Measurements from ENCODE around the gene LLGL2. TPM values are rescaled to one million over a fixed set of nuclear protein-coding genes. Genes with fewer than 3 reads are reported as not detected.

Gene LLGL2
- total RNA-seq, 1 donor from 2014 or later, result 14.8 TPM

DNA sequence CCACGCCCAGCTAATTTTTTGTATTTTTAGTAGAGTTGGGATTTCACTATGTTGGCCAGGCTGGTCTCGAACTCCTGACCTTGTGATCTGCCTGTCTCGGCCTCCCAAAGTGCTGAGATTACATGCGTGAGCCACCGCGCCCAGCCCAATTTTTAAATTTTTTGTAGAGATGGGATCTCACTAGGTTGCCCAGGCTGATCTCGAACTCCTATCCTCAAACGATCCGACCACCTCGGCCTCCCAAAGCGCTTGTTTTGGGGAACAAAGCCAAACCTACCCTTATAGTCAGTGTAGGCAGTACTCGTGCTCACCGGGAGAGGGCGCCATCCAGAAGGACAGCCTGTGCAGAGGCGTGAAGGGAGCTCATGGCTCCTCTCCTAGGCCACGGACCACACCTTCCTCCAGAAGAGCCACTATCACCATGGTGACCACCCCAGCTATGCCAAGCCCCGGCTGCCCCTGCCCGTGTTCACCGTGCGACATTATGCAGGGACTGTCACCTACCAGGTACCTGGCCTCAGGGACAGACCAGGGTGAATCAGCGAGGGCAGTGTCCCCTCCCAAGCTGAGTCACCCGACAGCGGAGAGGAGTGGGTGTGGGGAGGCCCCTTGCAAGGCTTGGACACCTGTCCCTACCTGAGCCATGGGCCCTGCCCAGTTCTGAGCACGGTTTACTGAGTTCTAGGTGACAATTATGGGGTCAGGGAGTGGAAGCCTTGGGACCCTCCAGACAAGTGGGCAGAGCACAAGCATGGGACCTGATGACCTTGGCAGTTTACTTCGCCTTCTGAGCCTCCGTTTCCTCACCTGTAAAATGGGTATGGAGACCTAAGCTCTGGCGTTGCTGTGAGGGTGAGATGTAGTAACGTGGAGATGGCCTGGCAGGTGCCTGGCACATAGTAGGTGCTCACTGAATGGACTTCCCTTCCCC, 75.8 kb downstream of the LLGL2 start:
- H3K9me3 ChIP-seq (ENCODE audit: insufficient read depth, low read depth, low read length), result no peaks in the 10 kb centered on the region
- no peaks in the 10 kb centered on the region for H3K4me1 Mint-ChIP-seq (ENCODE audit: low read depth, unreplicated experiment)

DNA sequence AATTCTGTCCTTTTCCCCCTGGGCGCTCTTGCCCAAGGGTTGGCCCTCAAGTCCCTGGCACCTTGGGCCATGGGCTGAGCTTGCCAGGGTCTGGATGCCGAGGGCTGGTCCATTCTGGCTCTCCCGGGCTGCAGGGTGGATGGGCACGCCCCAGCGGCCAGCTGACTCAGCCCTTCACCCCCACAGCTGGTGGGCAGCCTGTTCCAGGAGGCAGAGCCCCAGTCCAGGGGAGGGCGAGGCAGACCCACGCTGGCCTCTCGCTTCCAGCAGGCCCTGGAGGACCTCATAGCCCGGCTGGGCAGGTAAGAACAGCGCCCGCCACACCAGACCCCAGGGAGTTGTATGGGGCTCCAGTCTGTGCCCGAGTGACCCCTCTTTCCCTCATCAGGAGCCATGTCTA, 77.1 kb downstream of the LLGL2 start:
- FAIRE-seq (no peak), DNase-seq (ENCODE audit: low read depth) (no peak)
- H3K9ac ChIP-seq (ENCODE audit: low read length), result no peak overlapping the region
- no peak for TF ChIP-seq EZH2 (IDR thresholded peaks at IDR 0.05; ENCODE audit: insufficient read depth, low read length)
- TF ChIP-seq, protein P1, sequence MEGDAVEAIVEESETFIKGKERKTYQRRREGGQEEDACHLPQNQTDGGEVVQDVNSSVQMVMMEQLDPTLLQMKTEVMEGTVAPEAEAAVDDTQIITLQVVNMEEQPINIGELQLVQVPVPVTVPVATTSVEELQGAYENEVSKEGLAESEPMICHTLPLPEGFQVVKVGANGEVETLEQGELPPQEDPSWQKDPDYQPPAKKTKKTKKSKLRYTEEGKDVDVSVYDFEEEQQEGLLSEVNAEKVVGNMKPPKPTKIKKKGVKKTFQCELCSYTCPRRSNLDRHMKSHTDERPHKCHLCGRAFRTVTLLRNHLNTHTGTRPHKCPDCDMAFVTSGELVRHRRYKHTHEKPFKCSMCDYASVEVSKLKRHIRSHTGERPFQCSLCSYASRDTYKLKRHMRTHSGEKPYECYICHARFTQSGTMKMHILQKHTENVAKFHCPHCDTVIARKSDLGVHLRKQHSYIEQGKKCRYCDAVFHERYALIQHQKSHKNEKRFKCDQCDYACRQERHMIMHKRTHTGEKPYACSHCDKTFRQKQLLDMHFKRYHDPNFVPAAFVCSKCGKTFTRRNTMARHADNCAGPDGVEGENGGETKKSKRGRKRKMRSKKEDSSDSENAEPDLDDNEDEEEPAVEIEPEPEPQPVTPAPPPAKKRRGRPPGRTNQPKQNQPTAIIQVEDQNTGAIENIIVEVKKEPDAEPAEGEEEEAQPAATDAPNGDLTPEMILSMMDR (IDR thresholded peaks at IDR 0.05; ENCODE audit: insufficient read depth, low read depth, low read length), result no peak
- no peaks in the 10 kb centered on the region for H3K4me1 ChIP-seq (ENCODE audit: insufficient read depth, low read length)
- no peaks in the 10 kb centered on the region for H3K9me3 Mint-ChIP-seq (ENCODE audit: unreplicated experiment)
- H3K27ac ChIP-seq (ENCODE audit: low read depth, low read length), result no peak overlapping the region
- H2AFZ ChIP-seq (ENCODE audit: low read depth, low read length), result no peak overlapping the region
- H3K9me3 ChIP-seq (ENCODE audit: insufficient read depth, low read depth, low read length), result no peaks in the 10 kb centered on the region
- H4K20me1 ChIP-seq (ENCODE audit: insufficient read depth, low read length), result no peaks in the 10 kb centered on the region
- H3K27ac Mint-ChIP-seq (ENCODE audit: unreplicated experiment), result no peak overlapping the region
- H3K79me2 ChIP-seq (ENCODE audit: insufficient read depth, low read length), result no peaks in the 10 kb centered on the region
- H3K4me3 ChIP-seq (ENCODE audit: insufficient read depth, low read depth, low read length), result no peak overlapping the region
- no peaks in the 10 kb centered on the region for H3K36me3 Mint-ChIP-seq (ENCODE audit: low read depth, unreplicated experiment)
- peaks cover 5% of the 10 kb centered on the region for H3K27me3 Mint-ChIP-seq (ENCODE audit: low read depth, unreplicated experiment)
- no peaks in the 10 kb centered on the region for H3K4me1 Mint-ChIP-seq (ENCODE audit: low read depth, unreplicated experiment)
- H3K27me3 ChIP-seq (ENCODE audit: insufficient read depth, low read length), result peaks cover 5% of the 10 kb centered on the region
- no peak overlapping the region for H3K4me3 Mint-ChIP-seq (ENCODE audit: unreplicated experiment)
- H3K4me2 ChIP-seq (ENCODE audit: low read length), result no peak overlapping the region
- no peaks in the 10 kb centered on the region for H3K36me3 ChIP-seq (ENCODE audit: insufficient read depth, low read length)

More for the DNA sequence above, 75.8 kb downstream of the LLGL2 start:
- no peak overlapping the region for H3K4me2 ChIP-seq (ENCODE audit: low read length)
- H3K4me1 ChIP-seq (ENCODE audit: insufficient read depth, low read length), result no peaks in the 10 kb centered on the region
- H3K79me2 ChIP-seq (ENCODE audit: insufficient read depth, low read length), result no peaks in the 10 kb centered on the region
- Mint-ChIP-seq H3K4me3 (ENCODE audit: unreplicated experiment) (no peak overlapping the region), H3K36me3 (ENCODE audit: low read depth, unreplicated experiment) (no peaks in the 10 kb centered on the region), H3K27ac (ENCODE audit: unreplicated experiment) (no peak overlapping the region), H3K9me3 (ENCODE audit: unreplicated experiment) (no peaks in the 10 kb centered on the region), H3K27me3 (ENCODE audit: low read depth, unreplicated experiment) (peaks cover 7% of the 10 kb centered on the region)
- H3K27me3 ChIP-seq (ENCODE audit: insufficient read depth, low read length), result peaks cover 6% of the 10 kb centered on the region
- DNase-seq (ENCODE audit: low read depth) (no peak), FAIRE-seq (no peak)
- no peak overlapping the region for H2AFZ ChIP-seq (ENCODE audit: low read depth, low read length)
- no peak overlapping the region for H3K27ac ChIP-seq (ENCODE audit: low read depth, low read length)
- no peaks in the 10 kb centered on the region for H4K20me1 ChIP-seq (ENCODE audit: insufficient read depth, low read length)
- no peak overlapping the region for H3K9ac ChIP-seq (ENCODE audit: low read length)
- no peaks in the 10 kb centered on the region for H3K36me3 ChIP-seq (ENCODE audit: insufficient read depth, low read length)
- no peak overlapping the region for H3K4me3 ChIP-seq (ENCODE audit: insufficient read depth, low read depth, low read length)
- TF ChIP-seq EZH2 (IDR thresholded peaks at IDR 0.05; ENCODE audit: insufficient read depth, low read length), result no peak
- TF ChIP-seq, protein P1 (IDR thresholded peaks at IDR 0.05; ENCODE audit: insufficient read depth, low read depth, low read length), result peak; percentile 60

DNA sequence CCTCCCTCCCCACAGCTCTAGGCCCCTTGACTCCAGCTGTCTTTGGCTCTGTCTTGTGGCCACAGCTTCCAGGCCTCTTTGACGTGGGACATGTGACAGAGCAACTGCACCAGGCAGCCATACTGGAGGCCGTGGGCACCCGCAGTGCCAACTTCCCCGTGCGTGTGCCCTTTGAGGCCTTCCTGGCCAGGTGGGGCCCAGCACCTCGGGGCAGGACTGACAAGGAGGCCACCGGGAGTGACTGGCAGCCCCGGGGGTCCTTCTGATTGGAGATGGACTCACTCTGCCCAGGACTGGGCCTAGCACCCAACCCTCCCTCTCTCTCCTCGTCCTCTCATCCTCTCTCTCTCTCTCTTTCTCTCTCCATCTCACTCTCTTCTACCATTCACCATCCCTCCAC, 77.6 kb downstream of the LLGL2 start:
- H3K36me3 ChIP-seq (ENCODE audit: insufficient read depth, low read length), result no peaks in the 10 kb centered on the region
- H3K4me2 ChIP-seq (ENCODE audit: low read length), result no peak overlapping the region
- H3K4me3 ChIP-seq (ENCODE audit: insufficient read depth, low read depth, low read length), result no peak overlapping the region
- no peak overlapping the region for H3K27ac ChIP-seq (ENCODE audit: low read depth, low read length)
- no peak overlapping the region for H2AFZ ChIP-seq (ENCODE audit: low read depth, low read length)
- no peaks in the 10 kb centered on the region for H3K9me3 ChIP-seq (ENCODE audit: insufficient read depth, low read depth, low read length)
- H3K27me3 ChIP-seq (ENCODE audit: insufficient read depth, low read length), result peaks cover 2% of the 10 kb centered on the region
- FAIRE-seq (no peak), DNase-seq (ENCODE audit: low read depth) (no peak)
- peaks cover 5% of the 10 kb centered on the region for H3K27me3 Mint-ChIP-seq (ENCODE audit: low read depth, unreplicated experiment)
- H3K27ac Mint-ChIP-seq (ENCODE audit: unreplicated experiment), result no peak overlapping the region
- no peak overlapping the region for H3K4me3 Mint-ChIP-seq (ENCODE audit: unreplicated experiment)
- H3K9me3 Mint-ChIP-seq (ENCODE audit: unreplicated experiment), result no peaks in the 10 kb centered on the region
- no peaks in the 10 kb centered on the region for H3K36me3 Mint-ChIP-seq (ENCODE audit: low read depth, unreplicated experiment)
- no peaks in the 10 kb centered on the region for H4K20me1 ChIP-seq (ENCODE audit: insufficient read depth, low read length)
- no peaks in the 10 kb centered on the region for H3K4me1 ChIP-seq (ENCODE audit: insufficient read depth, low read length)
- TF ChIP-seq EZH2 (IDR thresholded peaks at IDR 0.05; ENCODE audit: insufficient read depth, low read length), result no peak
- no peaks in the 10 kb centered on the region for H3K4me1 Mint-ChIP-seq (ENCODE audit: low read depth, unreplicated experiment)
- H3K79me2 ChIP-seq (ENCODE audit: insufficient read depth, low read length), result no peaks in the 10 kb centered on the region
- H3K9ac ChIP-seq (ENCODE audit: low read length), result no peak overlapping the region

Measured in astrocyte (in vitro differentiated cells and primary cell).